Activated CD4-positive, alpha-beta T cell treated with anti-CD3 and anti-CD28 coated beads, Interleukin-2, amount 10 ng/mL, durations not matched to agents 24 days and 14 days (primary cell): ENCODE measurements around the gene ACADSB. TPM values are rescaled to one million over a fixed set of nuclear protein-coding genes. Genes with fewer than 3 reads are reported as not detected.

Source experiments
- DNase-seq: peaks from one replicate; pipeline ENCODE4 v3.0.0; 2022
- H3K27ac Mint-ChIP-seq: one replicate; pipeline ENCODE4 v1.8.0; 2022; ENCODE audit warnings: mild to moderate bottlenecking, mixed read lengths
- H3K27me3 Mint-ChIP-seq: one replicate; pipeline ENCODE4 v1.8.0; 2022; ENCODE audit warnings: mixed read lengths
- H3K36me3 Mint-ChIP-seq: one replicate; pipeline ENCODE4 v1.8.0; 2022; ENCODE audit warnings: low read depth, mild to moderate bottlenecking, mixed read lengths
- H3K4me1 Mint-ChIP-seq: one replicate; pipeline ENCODE4 v1.8.0; 2021; ENCODE audit warnings: mixed read lengths
- H3K4me3 Mint-ChIP-seq: one replicate; pipeline ENCODE4 v1.8.0; 2022; ENCODE audit warnings: mild to moderate bottlenecking, moderate library complexity, mixed read lengths
- H3K9me3 Mint-ChIP-seq: one replicate; pipeline ENCODE4 v1.8.0; 2021; ENCODE audit warnings: mixed read lengths
- intact Hi-C: fragments of 100-400 bp; cut with micrococcal nuclease; formaldehyde crosslinking; loops from one replicate; pipeline ENCODE4 v1.15.1; 2023
- total RNA-seq: library from RNA; stranded (reverse); gene quantifications from 2 replicates; pipeline ENCODE4 v1.2.3, GENCODE V29; 2022

ACADSB gene
- total RNA-seq, 1 donor from 2014 or later, result 21.3 TPM

- Mint-ChIP-seq H3K36me3 (peaks cover 10% of the 10 kb centered on the region), H3K27ac (no peak overlapping the region), H3K27me3 (no peaks in the 10 kb centered on the region), H3K4me3 (no peak overlapping the region), H3K4me1 (peaks cover 10% of the 10 kb centered on the region), H3K9me3 (no peaks in the 10 kb centered on the region)
- intact Hi-C loops, result no loop called here
- DNase-seq, result no peak
Measured at GRCh38 chr10:123013456-123014419, 4.9 kb downstream of the ACADSB start.

- DNase-seq, result no peak
- no peaks in the 10 kb centered on the region for H3K9me3 Mint-ChIP-seq
- peaks cover 10% of the 10 kb centered on the region for H3K36me3 Mint-ChIP-seq
- no peak overlapping the region for H3K4me3 Mint-ChIP-seq
- intact Hi-C loops, result no loop called here
- H3K27me3 Mint-ChIP-seq, result no peaks in the 10 kb centered on the region
- no peak overlapping the region for H3K27ac Mint-ChIP-seq
- peaks cover 8% of the 10 kb centered on the region for H3K4me1 Mint-ChIP-seq
Measured at GRCh38 chr10:123014772-123015171, 6.0 kb downstream of the ACADSB start.

DNA sequence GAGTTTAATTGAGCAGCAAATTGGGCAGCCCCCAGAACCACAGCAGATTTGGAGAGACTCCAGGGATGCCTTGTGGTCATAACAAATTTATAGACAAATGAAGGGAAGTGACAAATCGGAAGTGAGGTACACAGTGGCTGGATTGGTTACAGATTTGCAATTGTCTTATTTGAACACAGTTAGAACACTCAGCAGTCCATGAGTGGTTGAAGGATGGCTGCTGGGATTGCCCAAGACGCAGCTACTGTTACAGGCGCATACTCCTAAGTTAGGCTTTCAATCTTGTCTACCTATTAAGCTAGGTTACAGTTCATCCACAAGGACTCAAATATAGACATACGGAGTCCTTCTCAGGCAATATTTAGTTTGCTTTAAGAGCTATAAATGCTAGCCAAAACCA is 7.4 kb downstream of the ACADSB start:
- Mint-ChIP-seq H3K9me3 (no peaks in the 10 kb centered on the region), H3K27me3 (no peaks in the 10 kb centered on the region), H3K36me3 (peaks cover 10% of the 10 kb centered on the region), H3K4me1 (no peaks in the 10 kb centered on the region), H3K27ac (no peak overlapping the region), H3K4me3 (no peak overlapping the region)
- no peak for DNase-seq
- intact Hi-C loops, result no loop called here

DNA sequence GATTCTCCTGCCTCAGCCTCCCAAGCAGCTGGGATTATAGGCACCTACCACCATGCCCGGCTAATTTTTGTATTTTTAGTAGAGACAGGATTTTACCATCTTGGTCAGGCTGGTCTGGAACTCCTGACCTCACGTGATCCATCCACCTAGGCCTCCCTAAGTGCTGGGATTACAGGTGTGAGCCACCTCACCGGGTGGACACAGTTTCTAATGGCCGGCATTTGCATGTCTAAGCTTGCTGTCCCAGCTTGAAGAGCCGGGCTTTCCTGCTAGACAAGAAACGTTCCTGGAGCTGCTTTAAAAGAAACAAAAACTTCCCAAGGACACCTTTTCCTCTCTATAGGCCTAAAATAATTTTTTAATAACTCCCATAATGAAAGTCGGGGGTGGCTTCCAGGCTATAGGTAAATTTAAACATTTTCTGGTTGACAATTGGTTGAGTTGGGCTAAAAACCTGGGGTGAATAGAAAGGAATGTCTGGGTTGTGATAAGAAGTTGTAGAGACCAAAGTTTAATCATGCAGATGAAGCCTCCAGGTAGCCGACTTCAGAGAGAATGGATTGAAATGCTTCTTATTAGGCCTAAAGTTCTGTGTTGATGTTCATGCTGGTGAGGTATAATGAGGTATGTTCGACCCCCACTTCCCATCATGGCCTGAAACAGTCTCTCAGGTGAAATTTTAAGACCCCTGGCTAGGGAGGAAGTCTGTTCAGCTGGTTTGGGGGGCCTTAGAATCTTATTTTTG is 8.8 kb downstream of the ACADSB start:
- H3K36me3 Mint-ChIP-seq, result peaks cover 5% of the 10 kb centered on the region
- no peaks in the 10 kb centered on the region for H3K4me1 Mint-ChIP-seq
- no peaks in the 10 kb centered on the region for H3K27me3 Mint-ChIP-seq
- H3K9me3 Mint-ChIP-seq, result no peaks in the 10 kb centered on the region
- intact Hi-C loops, result no loop called here
- no peak overlapping the region for H3K4me3 Mint-ChIP-seq
- DNase-seq, result no peak
- H3K27ac Mint-ChIP-seq, result no peak overlapping the region

DNA sequence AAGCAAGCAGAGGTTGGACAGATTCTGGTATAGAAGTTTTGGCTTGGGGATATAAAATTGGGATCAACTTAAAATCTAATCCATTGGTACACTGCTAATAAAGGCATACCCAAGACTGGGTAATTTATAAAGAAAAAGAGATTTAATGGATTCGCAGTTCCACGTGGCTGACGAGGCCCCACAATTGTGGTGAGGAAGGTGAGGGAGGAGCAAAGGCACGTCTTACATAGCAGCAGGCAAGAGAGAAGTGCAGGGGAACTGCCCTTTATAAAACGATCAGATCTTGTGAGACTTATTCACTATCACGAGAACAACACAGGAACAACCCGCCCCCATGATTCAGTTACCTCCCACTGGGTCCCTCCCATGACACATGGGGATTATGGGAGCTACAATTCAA is 9.7 kb downstream of the ACADSB start:
- H3K36me3 Mint-ChIP-seq, result peaks cover 2% of the 10 kb centered on the region
- no peaks in the 10 kb centered on the region for H3K27me3 Mint-ChIP-seq
- H3K9me3 Mint-ChIP-seq, result no peaks in the 10 kb centered on the region
- no peak overlapping the region for H3K4me3 Mint-ChIP-seq
- intact Hi-C loops, result no loop called here
- DNase-seq, result no peak
- no peaks in the 10 kb centered on the region for H3K4me1 Mint-ChIP-seq
- H3K27ac Mint-ChIP-seq, result no peak overlapping the region

- Mint-ChIP-seq H3K4me3 (no peak overlapping the region), H3K27ac (no peak overlapping the region), H3K36me3 (no peaks in the 10 kb centered on the region), H3K9me3 (no peaks in the 10 kb centered on the region), H3K27me3 (no peaks in the 10 kb centered on the region), H3K4me1 (peaks cover 1% of the 10 kb centered on the region)
- intact Hi-C loops, result no loop called here
- DNase-seq, result no peak
Measured at GRCh38 chr10:123019264-123019663, 10.5 kb downstream of the ACADSB start.

DNA sequence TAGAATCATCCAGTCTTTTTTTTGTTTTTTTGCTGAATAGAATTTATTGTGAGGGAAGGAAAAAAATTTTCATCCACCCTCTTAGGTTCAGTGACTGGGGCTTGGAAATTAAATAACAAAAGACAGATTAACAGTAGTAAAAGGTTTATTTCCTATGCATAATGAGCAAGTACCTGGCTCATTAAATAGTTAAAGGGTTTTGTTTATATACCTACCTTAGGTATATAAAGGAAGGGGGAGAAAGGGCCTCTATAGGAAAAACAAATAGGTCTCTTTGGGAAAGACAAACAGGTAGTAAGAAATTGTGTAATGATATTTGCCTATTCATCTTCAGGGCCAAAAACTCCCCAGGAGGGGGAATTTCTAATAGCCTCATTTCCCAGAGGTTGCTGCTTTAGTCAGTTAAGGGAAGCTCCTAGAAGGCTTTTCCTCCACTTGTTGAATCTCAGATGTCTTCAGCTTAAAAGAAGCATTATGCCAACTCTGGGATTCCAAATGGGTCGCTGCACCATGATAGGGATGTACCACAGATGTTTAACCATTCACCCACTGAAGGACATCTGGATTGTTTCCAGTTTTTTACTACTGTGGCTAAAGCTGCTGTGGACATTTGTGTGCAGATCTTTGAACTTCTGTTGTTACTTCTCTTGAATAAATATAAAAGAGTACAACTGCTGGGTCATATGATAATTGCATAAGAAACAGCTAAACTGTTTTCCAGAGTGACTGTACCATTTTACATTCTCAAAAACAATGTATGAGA is 11.3 kb downstream of the ACADSB start:
- Mint-ChIP-seq H3K9me3 (no peaks in the 10 kb centered on the region), H3K27ac (no peak overlapping the region), H3K4me1 (peaks cover 3% of the 10 kb centered on the region)

DNA sequence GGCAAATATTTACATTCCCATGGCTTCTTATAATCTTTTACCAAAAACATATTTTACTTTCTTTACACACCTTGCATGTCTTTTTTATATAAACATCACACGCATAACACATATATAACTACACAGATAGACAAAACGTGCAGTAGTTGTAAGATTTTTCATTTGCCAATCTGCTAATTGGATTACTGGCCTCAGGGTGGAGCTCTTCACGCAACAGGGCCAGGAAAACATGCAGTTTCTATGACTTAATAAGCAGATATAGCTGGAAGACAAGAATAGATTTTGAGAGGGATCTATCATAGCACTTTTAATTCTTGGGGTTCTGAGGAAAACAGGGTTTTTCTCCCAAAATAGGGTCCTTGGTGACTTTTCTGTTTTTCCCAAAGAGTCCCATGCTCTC is 12.7 kb downstream of the ACADSB start:
- Mint-ChIP-seq H3K4me3 (no peak overlapping the region), H3K36me3 (no peaks in the 10 kb centered on the region), H3K27ac (no peak overlapping the region), H3K9me3 (no peaks in the 10 kb centered on the region), H3K4me1 (peaks cover 3% of the 10 kb centered on the region), H3K27me3 (no peaks in the 10 kb centered on the region)
- intact Hi-C loops, result no loop called here
- DNase-seq, result no peak

More for the DNA sequence above, 11.3 kb downstream of the ACADSB start:
- intact Hi-C loops, result no loop called here
- no peaks in the 10 kb centered on the region for H3K27me3 Mint-ChIP-seq
- DNase-seq, result no peak
- H3K4me3 Mint-ChIP-seq, result no peak overlapping the region
- no peaks in the 10 kb centered on the region for H3K36me3 Mint-ChIP-seq

DNA sequence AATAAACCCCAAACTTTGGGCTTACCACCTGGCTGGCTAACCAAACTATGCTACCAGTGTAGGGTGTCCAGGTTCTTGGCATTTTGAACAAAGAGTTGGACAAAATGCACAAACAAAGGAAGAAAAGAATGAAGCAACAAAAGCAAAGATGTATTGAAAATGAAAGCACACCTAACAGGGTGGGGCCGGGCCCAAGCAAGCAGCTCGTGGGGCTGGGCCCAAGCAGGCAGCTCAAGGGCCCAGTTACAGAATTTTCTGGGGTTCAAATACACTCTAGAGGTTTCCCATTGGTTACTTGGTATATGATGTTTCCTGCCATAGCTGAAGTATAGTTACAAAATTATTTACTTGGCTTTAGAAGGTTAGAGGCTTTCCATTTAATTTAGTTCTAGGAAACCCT is 15.7 kb downstream of the ACADSB start:
- no peak for DNase-seq
- Mint-ChIP-seq H3K4me3 (no peak overlapping the region), H3K27me3 (no peaks in the 10 kb centered on the region), H3K36me3 (peaks cover 1% of the 10 kb centered on the region), H3K4me1 (peaks cover 3% of the 10 kb centered on the region), H3K9me3 (no peaks in the 10 kb centered on the region), H3K27ac (no peak overlapping the region)
- intact Hi-C loops, result no loop called here

- Mint-ChIP-seq H3K4me3 (no peak overlapping the region), H3K36me3 (peaks cover 1% of the 10 kb centered on the region), H3K4me1 (peaks cover 3% of the 10 kb centered on the region), H3K27me3 (no peaks in the 10 kb centered on the region), H3K9me3 (no peaks in the 10 kb centered on the region), H3K27ac (no peak overlapping the region)
- DNase-seq, result no peak
- intact Hi-C loops, result no loop called here
Measured at GRCh38 chr10:123026302-123026701, 17.5 kb downstream of the ACADSB start.

GRCh38 chr10:123027861-123028260 is 19.1 kb downstream of the ACADSB start:
- Mint-ChIP-seq H3K36me3 (peaks cover 1% of the 10 kb centered on the region), H3K27ac (no peak overlapping the region), H3K27me3 (no peaks in the 10 kb centered on the region), H3K9me3 (no peaks in the 10 kb centered on the region), H3K4me1 (peaks cover 3% of the 10 kb centered on the region), H3K4me3 (no peak overlapping the region)
- no peak for DNase-seq
- intact Hi-C loops, result no loop called here

DNA sequence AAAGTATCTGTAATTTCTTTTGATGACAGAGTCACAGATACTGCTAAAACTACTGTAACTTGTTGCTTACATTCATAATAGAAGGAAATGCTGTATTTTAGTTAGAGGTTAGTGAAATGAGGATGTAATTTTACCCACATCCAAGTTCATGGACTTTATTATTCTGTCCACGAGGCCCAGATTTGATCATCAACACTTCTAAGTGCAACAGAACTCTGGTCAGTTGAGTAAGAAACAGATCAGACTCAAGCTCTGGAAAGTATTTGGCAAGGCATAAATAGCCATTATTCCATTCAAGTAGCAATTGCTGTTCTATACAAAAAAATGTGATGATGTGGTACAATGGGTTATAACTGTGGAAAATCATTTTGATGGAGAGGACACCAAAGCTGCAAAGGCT is 22.3 kb downstream of the ACADSB start:
- Mint-ChIP-seq H3K4me3 (no peak overlapping the region), H3K27me3 (no peaks in the 10 kb centered on the region)
- intact Hi-C loops, result no loop called here

DNA sequence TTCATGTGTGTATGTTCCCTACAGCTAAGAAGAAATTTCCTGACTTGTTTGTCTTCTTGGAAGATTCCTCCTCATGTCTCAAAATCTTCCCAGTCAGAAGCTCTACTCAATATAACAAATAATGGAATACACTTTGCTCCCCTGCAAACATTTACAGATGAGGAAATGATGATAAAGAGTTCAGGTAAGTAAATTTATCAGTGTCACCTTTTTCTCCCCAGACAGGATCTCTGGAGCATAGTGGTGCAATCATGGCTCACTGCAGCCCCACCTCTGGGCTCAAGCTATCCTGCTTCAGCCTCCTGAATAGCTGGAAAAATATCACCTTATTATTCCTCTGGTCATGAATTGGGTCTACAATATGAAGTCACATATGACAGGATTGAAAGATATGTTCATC is 25.5 kb downstream of the ACADSB start:
- Mint-ChIP-seq H3K4me1 (peaks cover 3% of the 10 kb centered on the region), H3K9me3 (no peaks in the 10 kb centered on the region), H3K27ac (no peak overlapping the region), H3K36me3 (peaks cover 7% of the 10 kb centered on the region), H3K4me3 (no peak overlapping the region), H3K27me3 (no peaks in the 10 kb centered on the region)
- DNase-seq, result no peak
- intact Hi-C loops, result no loop called here

More for the DNA sequence above, 22.3 kb downstream of the ACADSB start:
- no peak for DNase-seq
- Mint-ChIP-seq H3K4me1 (no peaks in the 10 kb centered on the region), H3K27ac (no peak overlapping the region), H3K36me3 (peaks cover 5% of the 10 kb centered on the region), H3K9me3 (no peaks in the 10 kb centered on the region)
